Measurements from ENCODE around the gene KIF5A. TPM values are rescaled to one million over a fixed set of nuclear protein-coding genes. Genes with fewer than 3 reads are reported as not detected.

The KIF5A gene
- total RNA-seq, 1 donor, result 0.36 TPM

- H3K4me3 ChIP-seq (ENCODE audit: insufficient read depth, low read length), result no peak overlapping the region
- peaks cover 42% of the 10 kb centered on the region for H3K36me3 ChIP-seq (ENCODE audit: insufficient read depth, low read length)
- H3K27ac ChIP-seq (ENCODE audit: low read depth, low read length), result no peak overlapping the region
- TF ChIP-seq CTCF (IDR thresholded peaks at IDR 0.05; ENCODE audit: extremely low read depth, low read depth, low read length), result no peak
- peaks cover 21% of the 10 kb centered on the region for H3K4me1 ChIP-seq (ENCODE audit: insufficient read depth, low read length)
- peaks cover 39% of the 10 kb centered on the region for H4K20me1 ChIP-seq (ENCODE audit: insufficient read depth, low read length)
- no peaks in the 10 kb centered on the region for H3K27me3 ChIP-seq (ENCODE audit: insufficient read depth, low read length)
- H3K4me2 ChIP-seq (ENCODE audit: insufficient read depth, low read length), result no peak overlapping the region
- H3K79me2 ChIP-seq (ENCODE audit: insufficient read depth, low read length), result peaks cover 71% of the 10 kb centered on the region
- no peak for DNase-seq (ENCODE audit: insufficient read length, low spot score, missing footprints)
- H3K9me3 ChIP-seq (ENCODE audit: low read depth, low read length), result no peaks in the 10 kb centered on the region
- no peak overlapping the region for H2AFZ ChIP-seq (ENCODE audit: low read length)
Observed at GRCh38 chr12:57541001-57541400, 8.8 kb upstream of the KIF5A start.

- no peak for DNase-seq (ENCODE audit: insufficient read length, low spot score, missing footprints)
- H3K4me1 ChIP-seq (ENCODE audit: insufficient read depth, low read length), result peaks cover 25% of the 10 kb centered on the region
- H4K20me1 ChIP-seq (ENCODE audit: insufficient read depth, low read length), result peaks cover 40% of the 10 kb centered on the region
- peaks cover 37% of the 10 kb centered on the region for H3K36me3 ChIP-seq (ENCODE audit: insufficient read depth, low read length)
- no peak overlapping the region for H3K27ac ChIP-seq (ENCODE audit: low read depth, low read length)
- no peaks in the 10 kb centered on the region for H3K9me3 ChIP-seq (ENCODE audit: low read depth, low read length)
- no peak overlapping the region for H3K4me3 ChIP-seq (ENCODE audit: insufficient read depth, low read length)
- H3K27me3 ChIP-seq (ENCODE audit: insufficient read depth, low read length), result no peaks in the 10 kb centered on the region
- TF ChIP-seq CTCF (IDR thresholded peaks at IDR 0.05; ENCODE audit: extremely low read depth, low read depth, low read length), result no peak
- H3K79me2 ChIP-seq (ENCODE audit: insufficient read depth, low read length), result peaks cover 76% of the 10 kb centered on the region
- H3K4me2 ChIP-seq (ENCODE audit: insufficient read depth, low read length), result no peak overlapping the region
- no peak overlapping the region for H2AFZ ChIP-seq (ENCODE audit: low read length)
Observed at GRCh38 chr12:57541717-57542116, 8.1 kb upstream of the KIF5A start.

GRCh38 chr12:57543581-57543980 is 6.3 kb upstream of the KIF5A start:
- Histone ChIP-seq H3K27me3 (ENCODE audit: insufficient read depth, low read length) (peaks cover 7% of the 10 kb centered on the region), H3K4me3 (ENCODE audit: insufficient read depth, low read length) (no peak overlapping the region), H2AFZ (ENCODE audit: low read length) (no peak overlapping the region), H3K9me3 (ENCODE audit: low read depth, low read length) (no peaks in the 10 kb centered on the region), H3K36me3 (ENCODE audit: insufficient read depth, low read length) (peaks cover 25% of the 10 kb centered on the region), H3K4me2 (ENCODE audit: insufficient read depth, low read length) (no peak overlapping the region), H3K4me1 (ENCODE audit: insufficient read depth, low read length) (peaks cover 25% of the 10 kb centered on the region), H3K27ac (ENCODE audit: low read depth, low read length) (peak overlapping the region; percentile 9), H4K20me1 (ENCODE audit: insufficient read depth, low read length) (peaks cover 34% of the 10 kb centered on the region), H3K79me2 (ENCODE audit: insufficient read depth, low read length) (peaks cover 68% of the 10 kb centered on the region)
- TF ChIP-seq CTCF (IDR thresholded peaks at IDR 0.05; ENCODE audit: extremely low read depth, low read depth, low read length), result no peak
- peak; percentile 75 for DNase-seq (ENCODE audit: insufficient read length, low spot score, missing footprints)

GRCh38 chr12:57545809-57546437 is 3.9 kb upstream of the KIF5A start:
- Histone ChIP-seq H3K27ac (ENCODE audit: low read depth, low read length) (peak overlapping the region; percentile 69), H2AFZ (ENCODE audit: low read length) (peak overlapping the region; percentile 83), H3K4me3 (ENCODE audit: insufficient read depth, low read length) (peak overlapping the region; percentile 91), H3K36me3 (ENCODE audit: insufficient read depth, low read length) (peaks cover 10% of the 10 kb centered on the region), H3K4me2 (ENCODE audit: insufficient read depth, low read length) (peak overlapping the region; percentile 97), H3K79me2 (ENCODE audit: insufficient read depth, low read length) (peaks cover 51% of the 10 kb centered on the region), H3K4me1 (ENCODE audit: insufficient read depth, low read length) (peaks cover 25% of the 10 kb centered on the region), H3K27me3 (ENCODE audit: insufficient read depth, low read length) (peaks cover 28% of the 10 kb centered on the region), H3K9me3 (ENCODE audit: low read depth, low read length) (no peaks in the 10 kb centered on the region), H4K20me1 (ENCODE audit: insufficient read depth, low read length) (peaks cover 29% of the 10 kb centered on the region)
- TF ChIP-seq CTCF (IDR thresholded peaks at IDR 0.05; ENCODE audit: extremely low read depth, low read depth, low read length), result no peak
- peak; percentile 80 for DNase-seq (ENCODE audit: insufficient read length, low spot score, missing footprints)
